Smooth muscle cell (in vitro differentiated cells): ENCODE data around the gene ZMYND15. TPM values are rescaled to one million over a fixed set of nuclear protein-coding genes. Genes with fewer than 3 reads are reported as not detected.

Source experiments
- DNase-seq: peaks from one replicate; lab custom pipeline; 2025; ENCODE audit not compliant: unreplicated experiment; lab: John Stamatoyannopoulos, UW
- H2AFZ ChIP-seq: fragments of 200-600 bp; sonication (generic); 2 replicates; pipeline ENCODE4 v1.6.0; 2016; ENCODE audit warnings: antibody characterized with exemption, low read depth, mild to moderate bottlenecking
- H3F3A ChIP-seq: fragments of 200-600 bp; sonication (generic); 2 replicates; pipeline ENCODE4 v1.6.0; 2017; ENCODE audit warnings: antibody characterized with exemption, low read depth
- H3K27ac ChIP-seq: fragments of 200-600 bp; sonication (generic); 2 replicates; pipeline ENCODE4 v1.5.1; 2016; ENCODE audit warnings: low read depth, mild to moderate bottlenecking
- H3K27me3 ChIP-seq: fragments of 200-600 bp; sonication (generic); 2 replicates; pipeline ENCODE4 v1.6.1; 2016; ENCODE audit warnings: low read depth, mild to moderate bottlenecking
- H3K36me3 ChIP-seq: fragments of 200-600 bp; sonication (generic); 2 replicates; pipeline ENCODE4 v1.5.1; 2016; ENCODE audit warnings: low read depth
- H3K4me1 ChIP-seq: fragments of 200-600 bp; sonication (generic); 2 replicates; pipeline ENCODE4 v1.5.1; 2016; ENCODE audit warnings: low read depth
- H3K4me2 ChIP-seq: fragments of 200-600 bp; sonication (generic); 2 replicates; pipeline ENCODE4 v1.6.0; 2016; ENCODE audit warnings: mild to moderate bottlenecking
- H3K4me3 ChIP-seq: fragments of 200-600 bp; sonication (generic); 2 replicates; pipeline ENCODE4 v1.5.1; 2016; ENCODE audit warnings: mild to moderate bottlenecking
- H3K79me2 ChIP-seq: fragments of 200-600 bp; sonication (generic); 2 replicates; pipeline ENCODE4 v1.6.0; 2016; ENCODE audit warnings: low read depth, mild to moderate bottlenecking
- H3K9ac ChIP-seq: fragments of 200-600 bp; sonication (generic); 2 replicates; pipeline ENCODE4 v1.6.0; 2016; ENCODE audit warnings: low read depth
- H3K9me3 ChIP-seq: fragments of 200-600 bp; sonication (generic); replicated peaks from 2 replicates; pipeline ENCODE4 v1.5.1; 2016; ENCODE audit warnings: low read depth
- H4K20me1 ChIP-seq: fragments of 200-600 bp; sonication (generic); 2 replicates; pipeline ENCODE4 v1.6.0; 2016; ENCODE audit warnings: low read depth
- CTCF ChIP-seq: fragments of 200-600 bp; sonication (generic); IDR thresholded peaks from 2 replicates; pipeline ENCODE4 v1.5.1; 2017; ENCODE audit warnings: borderline replicate concordance, mild to moderate bottlenecking, antibody characterized with exemption; ENCODE audit not compliant: insufficient read depth, poor library complexity, severe bottlenecking
- WGBS: methylation state at CpG from one replicate; pipeline ENCODE4 v1.1.7; 2016; ENCODE audit warnings: low lambda C conversion rate; 5-methylcytosine and 5-hydroxymethylcytosine counted together
- polyA plus RNA-seq: library from polyadenylated mRNA; unstranded; fragments of >200 nt; fragmentation: Nextera tagmentation; extraction: Ambion mirVana; gene quantifications from 2 replicates; pipeline ENCODE4 v1.2.1, GENCODE V29; 2016
- total RNA-seq: library from RNA; depleted of rRNA; stranded (reverse); fragments of >200 nt; gene quantifications from 2 replicates; pipeline ENCODE4 v1.2.3, GENCODE V29; 2014

ZMYND15 gene
- total and polyA plus RNA-seq, 2 experiments from 2014 or later: not detected

- Histone ChIP-seq H3F3A (no peaks in the 10 kb centered on the region), H2AFZ (no peak overlapping the region), H3K27ac (no peak overlapping the region), H3K36me3 (no peaks in the 10 kb centered on the region), H3K27me3 (no peaks in the 10 kb centered on the region), H4K20me1 (no peaks in the 10 kb centered on the region), H3K79me2 (no peaks in the 10 kb centered on the region), H3K9me3 (no peaks in the 10 kb centered on the region), H3K4me3 (no peak overlapping the region), H3K4me2 (no peak overlapping the region), H3K4me1 (peaks cover 4% of the 10 kb centered on the region), H3K9ac (no peak overlapping the region)
- no peak for TF ChIP-seq CTCF
- no peak for DNase-seq
- WGBS: 95% methylated on average over 10 of the region's 10 CpGs
Measured at GRCh38 chr17:4716081-4716480, 23.6 kb upstream of the ZMYND15 start.

- no peak for TF ChIP-seq CTCF
- Histone ChIP-seq H3K4me3 (no peak overlapping the region), H3K9ac (no peak overlapping the region), H3F3A (no peaks in the 10 kb centered on the region), H3K9me3 (no peaks in the 10 kb centered on the region), H2AFZ (no peak overlapping the region), H3K4me2 (no peak overlapping the region), H3K36me3 (no peaks in the 10 kb centered on the region), H4K20me1 (no peaks in the 10 kb centered on the region), H3K4me1 (no peaks in the 10 kb centered on the region), H3K27ac (no peak overlapping the region), H3K27me3 (no peaks in the 10 kb centered on the region), H3K79me2 (no peaks in the 10 kb centered on the region)
- 95% methylated on average over 17 of the region's 17 CpGs for WGBS
- no peak for DNase-seq
Measured at GRCh38 chr17:4717791-4718190, 21.8 kb upstream of the ZMYND15 start.

- no peaks in the 10 kb centered on the region for H4K20me1 ChIP-seq
- no peak overlapping the region for H3K4me3 ChIP-seq
- H2AFZ ChIP-seq: no peak overlapping the region
- 98% methylated on average over 13 of the region's 13 CpGs for WGBS
- no peak for DNase-seq
- H3K4me2 ChIP-seq: no peak overlapping the region
- no peaks in the 10 kb centered on the region for H3K4me1 ChIP-seq
- no peaks in the 10 kb centered on the region for H3K79me2 ChIP-seq
- no peaks in the 10 kb centered on the region for H3K9me3 ChIP-seq
- no peaks in the 10 kb centered on the region for H3K36me3 ChIP-seq
- no peak overlapping the region for H3K27ac ChIP-seq
- no peak for TF ChIP-seq CTCF
- no peaks in the 10 kb centered on the region for H3F3A ChIP-seq
- H3K9ac ChIP-seq: no peak overlapping the region
- no peaks in the 10 kb centered on the region for H3K27me3 ChIP-seq
Measured at GRCh38 chr17:4718276-4718675, 21.4 kb upstream of the ZMYND15 start.

- H3K36me3 ChIP-seq: no peaks in the 10 kb centered on the region
- no peaks in the 10 kb centered on the region for H3K79me2 ChIP-seq
- H3K4me1 ChIP-seq: no peaks in the 10 kb centered on the region
- WGBS: 94% methylated on average over 10 of the region's 10 CpGs
- TF ChIP-seq CTCF: no peak
- H3K4me2 ChIP-seq: no peak overlapping the region
- no peak for DNase-seq
- no peaks in the 10 kb centered on the region for H3K9me3 ChIP-seq
- H3K27me3 ChIP-seq: no peaks in the 10 kb centered on the region
- H4K20me1 ChIP-seq: no peaks in the 10 kb centered on the region
- no peak overlapping the region for H3K4me3 ChIP-seq
- H3K27ac ChIP-seq: no peak overlapping the region
- H3F3A ChIP-seq: no peaks in the 10 kb centered on the region
- H2AFZ ChIP-seq: no peak overlapping the region
- no peak overlapping the region for H3K9ac ChIP-seq
Measured at GRCh38 chr17:4719146-4719545, 20.5 kb upstream of the ZMYND15 start.
